OCI-LY7 (cell line): ENCODE results near the gene CFAP210. TPM values are rescaled to one million over a fixed set of nuclear protein-coding genes. Genes with fewer than 3 reads are reported as not detected.

Experiments used
- BruUV-seq: library from RNA; stranded (reverse); fragments of 400-500 nt; replicated peaks from 2 replicates; lab custom pipeline; 2021; lab: Mats Ljungman, UMichigan
- CTCF ChIA-PET: fragments of 300-600 bp; sonication (Branson Sonifier 250); formaldehyde crosslinking; loops from one replicate; lab custom pipeline; 2022; ENCODE audit warnings: antibody characterized with exemption; ENCODE audit not compliant: unreplicated experiment; lab: Charles Lee
- POLR2A ChIA-PET: fragments of 300-600 bp; sonication (Branson Sonifier 250); formaldehyde crosslinking; loops from one replicate; lab custom pipeline; 2022; ENCODE audit warnings: antibody characterized with exemption; lab: Charles Lee
- DNase-seq: peaks from one replicate; pipeline ENCODE4 v3.0.0-alpha.2; 2015; ENCODE audit warnings: low spot score
- H2AFZ ChIP-seq: fragments of 200-600 bp; sonication (generic), shearing (Covaris generic); 2 replicates; pipeline ENCODE4 v1.6.1; 2014; ENCODE audit warnings: mild to moderate bottlenecking, antibody characterized with exemption, low read length, moderate library complexity
- H3K27ac ChIP-seq: fragments of 200-600 bp; sonication (generic); 2 replicates; pipeline ENCODE4 v1.5.1; 2014; ENCODE audit warnings: mixed run types, low read depth, mild to moderate bottlenecking, moderate library complexity, low read length, inconsistent platforms; ENCODE audit not compliant: poor library complexity, severe bottlenecking
- H3K36me3 ChIP-seq: fragments of 200-600 bp; sonication (generic); 2 replicates; pipeline ENCODE4 v1.6.1; 2014; ENCODE audit warnings: mild to moderate bottlenecking, antibody characterized with exemption, low read length, moderate library complexity, mixed read lengths; ENCODE audit not compliant: insufficient read depth
- H3K4me1 ChIP-seq: fragments of 200-600 bp; sonication (generic); 2 replicates; pipeline ENCODE4 v1.5.1; 2014; ENCODE audit warnings: mild to moderate bottlenecking, low read length; ENCODE audit not compliant: insufficient read depth, poor library complexity, severe bottlenecking
- H3K4me2 ChIP-seq: fragments of 200-600 bp; sonication (generic); 2 replicates; pipeline ENCODE4 v1.6.1; 2014; ENCODE audit warnings: mild to moderate bottlenecking, low read length
- H3K4me3 ChIP-seq: fragments of 200-600 bp; sonication (generic); 2 replicates; pipeline ENCODE4 v1.5.1; 2014; ENCODE audit warnings: mild to moderate bottlenecking, low read depth, low read length; ENCODE audit not compliant: poor library complexity, severe bottlenecking
- H3K79me2 ChIP-seq: fragments of 200-600 bp; sonication (generic); 2 replicates; pipeline ENCODE4 v1.6.1; 2016; ENCODE audit warnings: low read depth, mild to moderate bottlenecking, low read length, moderate library complexity, mixed read lengths; ENCODE audit not compliant: insufficient read depth
- H3K9me2 ChIP-seq: fragments of 200-600 bp; sonication (generic); 2 replicates; pipeline ENCODE4 v1.6.1; 2016; ENCODE audit warnings: mild to moderate bottlenecking, low read length, mixed read lengths; ENCODE audit not compliant: insufficient read depth
- H3K9me3 ChIP-seq: fragments of 200-600 bp; sonication (generic); 2 replicates; pipeline ENCODE4 v1.6.1; 2014; ENCODE audit warnings: mild to moderate bottlenecking, mixed run types, low read length, mixed read lengths
- H4K20me1 ChIP-seq: fragments of 200-600 bp; sonication (generic); 2 replicates; pipeline ENCODE4 v1.6.1; 2014; ENCODE audit warnings: mild to moderate bottlenecking, antibody characterized with exemption, low read length, moderate library complexity, mixed read lengths; ENCODE audit not compliant: insufficient read depth
- EZH2phosphoT487 ChIP-seq: fragments of 200-600 bp; sonication (generic); IDR thresholded peaks from 2 replicates; pipeline ENCODE4 v1.6.1; 2018; ENCODE audit warnings: low read depth, borderline replicate concordance, mild to moderate bottlenecking, mixed run types, antibody characterized with exemption, low read length, moderate library complexity, mixed read lengths
- intact Hi-C: fragments of 100-400 bp; cut with micrococcal nuclease; formaldehyde crosslinking; loops from one replicate; pipeline ENCODE4 v1.10.0; 2022; ENCODE audit not compliant: unreplicated experiment
- total RNA-seq, 2 experiments: library from RNA; depleted of rRNA in 1 of 2; stranded (reverse); fragments of >200 nt in 1 of 2; shearing (Covaris generic) in 1 of 2; gene quantifications; 2 replicates each; pipeline ENCODE4 v1.2.3, GENCODE V29; 2014 to 2022
- TF ChIP-seq, protein P1 (sequence below): fragments of 200-600 bp; sonication (generic); conservative IDR thresholded peaks from 2 replicates; pipeline ENCODE4 v1.5.1; 2014; ENCODE audit warnings: mild to moderate bottlenecking, antibody characterized with exemption, low read length, moderate library complexity, mixed read lengths

Gene CFAP210
- total RNA-seq, 2 experiments from 2014 or later: not detected

DNA sequence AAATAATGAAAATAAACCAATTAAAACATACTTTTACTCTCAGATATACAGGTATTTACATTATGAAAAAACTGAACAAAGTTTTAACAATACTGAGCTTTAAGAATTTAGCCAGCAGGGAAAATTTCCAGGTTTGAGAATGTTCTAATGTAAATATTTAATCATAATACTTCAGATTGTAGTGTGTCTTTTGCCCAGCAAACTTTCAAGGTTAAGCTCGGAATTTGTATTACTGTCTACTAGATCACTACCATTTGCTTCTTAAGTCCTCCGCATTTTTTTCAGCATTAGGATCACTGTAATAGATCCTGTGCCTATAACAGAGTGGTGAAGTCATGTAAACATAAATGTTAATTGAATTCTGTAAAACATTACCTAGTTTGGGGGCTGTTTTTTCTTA, 52.7 kb downstream of the CFAP210 start:
- H3K4me2 ChIP-seq: no peak overlapping the region
- 0 out of 2 replicates have a peak, but pooled peaks cover 6% of the 10 kb centered on the region for H4K20me1 ChIP-seq
- H3K4me3 ChIP-seq: no peak overlapping the region
- no TSS peak for BruUV-seq
- no peak for TF ChIP-seq EZH2phosphoT487
- intact Hi-C loops: no loop called here
- H3K9me3 ChIP-seq: no peaks in the 10 kb centered on the region
- no peak overlapping the region for H3K27ac ChIP-seq
- no peaks in the 10 kb centered on the region for H3K79me2 ChIP-seq
- DNase-seq: no peak
- no peaks in the 10 kb centered on the region for H3K4me1 ChIP-seq
- no peaks in the 10 kb centered on the region for H3K9me2 ChIP-seq
- no peak overlapping the region for H2AFZ ChIP-seq
- H3K36me3 ChIP-seq: peaks cover 28% of the 10 kb centered on the region
- POLR2A ChIA-PET: interaction anchor here (0.7 to 1.1 kb wide), 3 partner anchors 13 to 764 kb away, joined by 3 to 4 read pairs (median 3); no protein-coding TSS in a partner anchor
- CTCF ChIA-PET: no interaction called here

DNA sequence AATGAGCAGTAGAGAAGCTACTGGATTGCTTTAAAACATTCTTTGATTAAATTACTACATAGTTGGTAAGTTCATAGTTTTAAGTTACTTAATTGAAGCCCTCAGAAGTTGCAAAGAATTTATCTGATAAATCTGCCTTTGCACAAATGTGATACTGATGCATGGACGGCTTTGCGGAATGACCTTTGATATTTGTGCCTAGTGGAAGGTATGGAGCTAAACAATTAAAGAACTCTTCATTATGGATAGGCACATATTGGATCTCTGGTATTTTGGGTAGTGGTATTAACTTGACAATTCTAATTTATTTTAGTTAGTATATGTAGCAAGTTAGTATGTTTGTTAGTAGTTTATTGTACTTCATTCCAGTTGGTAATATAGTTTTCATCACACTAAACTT, 54.1 kb downstream of the CFAP210 start:
- H3K4me2 ChIP-seq: no peak overlapping the region
- no TSS peak for BruUV-seq
- H3K9me2 ChIP-seq: no peaks in the 10 kb centered on the region
- 0 out of 2 replicates have a peak, but pooled peaks cover 6% of the 10 kb centered on the region for H4K20me1 ChIP-seq
- no peak for DNase-seq
- no peaks in the 10 kb centered on the region for H3K79me2 ChIP-seq
- intact Hi-C loops: no loop called here
- no peaks in the 10 kb centered on the region for H3K9me3 ChIP-seq
- no peaks in the 10 kb centered on the region for H3K4me1 ChIP-seq
- peaks cover 42% of the 10 kb centered on the region for H3K36me3 ChIP-seq
- no peak overlapping the region for H3K4me3 ChIP-seq
- no peak overlapping the region for H2AFZ ChIP-seq
- ChIA-PET CTCF (no interaction called here), POLR2A (interaction anchor here (0.7 to 1.8 kb wide), 8 partner anchors 17 to 163 kb away, joined by 3 to 5 read pairs (median 3); partner anchors contain the start of gene FASTKD1)
- TF ChIP-seq EZH2phosphoT487: no peak
- H3K27ac ChIP-seq: no peak overlapping the region

DNA sequence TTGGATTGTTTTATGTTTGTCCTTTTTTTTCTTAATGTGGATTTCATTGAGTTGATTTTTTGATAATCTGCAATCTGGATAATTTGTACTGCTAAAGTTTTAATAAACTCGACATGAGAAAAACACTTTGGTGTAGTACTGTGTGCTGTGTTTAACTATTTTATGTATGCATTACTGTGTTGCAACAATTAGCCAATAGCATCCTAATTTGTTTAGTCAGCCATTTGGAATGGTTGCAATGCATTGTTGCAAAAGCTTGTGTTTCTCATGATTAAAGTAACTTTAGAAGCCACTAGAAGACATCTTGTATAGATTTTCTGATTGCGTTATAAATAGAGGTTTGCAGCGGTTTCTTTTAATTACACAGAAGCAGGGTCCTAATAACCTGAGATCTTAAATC, 56.6 kb downstream of the CFAP210 start:
- TF ChIP-seq, protein P1, sequence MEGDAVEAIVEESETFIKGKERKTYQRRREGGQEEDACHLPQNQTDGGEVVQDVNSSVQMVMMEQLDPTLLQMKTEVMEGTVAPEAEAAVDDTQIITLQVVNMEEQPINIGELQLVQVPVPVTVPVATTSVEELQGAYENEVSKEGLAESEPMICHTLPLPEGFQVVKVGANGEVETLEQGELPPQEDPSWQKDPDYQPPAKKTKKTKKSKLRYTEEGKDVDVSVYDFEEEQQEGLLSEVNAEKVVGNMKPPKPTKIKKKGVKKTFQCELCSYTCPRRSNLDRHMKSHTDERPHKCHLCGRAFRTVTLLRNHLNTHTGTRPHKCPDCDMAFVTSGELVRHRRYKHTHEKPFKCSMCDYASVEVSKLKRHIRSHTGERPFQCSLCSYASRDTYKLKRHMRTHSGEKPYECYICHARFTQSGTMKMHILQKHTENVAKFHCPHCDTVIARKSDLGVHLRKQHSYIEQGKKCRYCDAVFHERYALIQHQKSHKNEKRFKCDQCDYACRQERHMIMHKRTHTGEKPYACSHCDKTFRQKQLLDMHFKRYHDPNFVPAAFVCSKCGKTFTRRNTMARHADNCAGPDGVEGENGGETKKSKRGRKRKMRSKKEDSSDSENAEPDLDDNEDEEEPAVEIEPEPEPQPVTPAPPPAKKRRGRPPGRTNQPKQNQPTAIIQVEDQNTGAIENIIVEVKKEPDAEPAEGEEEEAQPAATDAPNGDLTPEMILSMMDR: no peak
- TF ChIP-seq EZH2phosphoT487: no peak
- CTCF ChIA-PET: no interaction called here
- POLR2A ChIA-PET: interaction anchor here (0.6 to 1.1 kb wide), 2 partner anchors 18 to 85 kb away, joined by 3 read pairs; no protein-coding TSS in a partner anchor

More for the DNA sequence above, 56.6 kb downstream of the CFAP210 start:
- Histone ChIP-seq H2AFZ (no peak overlapping the region), H3K79me2 (no peaks in the 10 kb centered on the region), H3K4me1 (no peaks in the 10 kb centered on the region), H3K9me2 (no peaks in the 10 kb centered on the region), H4K20me1 (0 out of 2 replicates have a peak, but pooled peaks cover 6% of the 10 kb centered on the region), H3K27ac (no peak overlapping the region), H3K4me2 (no peak overlapping the region), H3K4me3 (no peak overlapping the region), H3K9me3 (no peaks in the 10 kb centered on the region), H3K36me3 (peaks cover 67% of the 10 kb centered on the region)
- intact Hi-C loops: no loop called here
- no TSS peak for BruUV-seq
- no peak for DNase-seq
